Stimulated activated CD4-positive, alpha-beta T cell treated with anti-CD3 and anti-CD28 coated beads, TNF-alpha, amount 100 ng/mL, for 1 hour (primary cell): ENCODE measurements around the gene TMEM116.

Experiments used
- DNase-seq, 3 donors: peaks; one replicate each; pipeline ENCODE4 v3.0.0-alpha.2; 2020; ENCODE audit warnings: low read depth in 3 of 3, low spot score in 1 of 3

The TMEM116 gene

DNA sequence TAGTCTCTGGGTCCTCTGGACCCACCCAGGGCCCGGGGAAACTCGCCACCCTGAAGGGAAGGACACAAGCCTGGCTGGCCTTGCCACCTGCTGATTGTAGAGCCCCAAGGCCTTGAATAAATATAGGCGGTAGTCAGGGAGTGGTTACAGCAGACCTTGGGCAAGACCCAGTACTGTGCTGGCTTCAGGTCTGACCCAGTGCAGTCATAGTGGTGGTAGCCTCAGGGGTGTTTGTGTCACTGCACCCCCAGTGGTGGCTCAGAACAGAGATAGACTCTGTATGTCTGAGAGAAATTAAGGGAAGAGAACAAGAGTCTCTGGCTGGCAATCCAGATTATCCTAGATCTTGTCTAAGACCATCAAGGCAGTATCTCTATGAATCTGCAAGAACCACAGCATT is 107.5 kb downstream of the TMEM116 start:
- DNase-seq: no peak

DNA sequence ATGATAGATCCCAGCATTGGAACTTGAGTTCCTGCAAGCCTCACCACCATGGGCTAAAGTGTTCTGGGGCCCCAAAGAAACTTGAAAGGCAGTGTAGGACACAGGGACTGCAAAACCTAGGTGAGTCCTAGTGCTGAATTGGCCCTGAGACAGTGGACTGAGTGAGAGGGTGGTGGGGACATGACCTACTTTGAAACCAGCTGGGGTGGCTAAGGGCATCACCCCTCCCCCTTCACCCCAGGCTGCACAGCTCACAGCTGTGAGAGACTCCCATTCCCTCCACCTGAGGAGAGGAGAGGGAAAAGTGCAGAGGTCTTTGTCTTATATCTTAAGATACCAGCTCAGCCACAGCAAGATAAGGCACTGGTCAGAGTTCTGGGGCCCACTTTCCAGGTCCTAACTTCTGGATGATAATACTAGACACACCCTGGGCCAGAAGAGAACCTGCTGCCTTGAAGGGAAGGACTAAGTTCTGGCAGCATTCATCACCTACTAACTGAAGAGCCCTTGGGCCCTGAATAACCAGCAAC is 108.5 kb downstream of the TMEM116 start:
- DNase-seq: no peak

DNA sequence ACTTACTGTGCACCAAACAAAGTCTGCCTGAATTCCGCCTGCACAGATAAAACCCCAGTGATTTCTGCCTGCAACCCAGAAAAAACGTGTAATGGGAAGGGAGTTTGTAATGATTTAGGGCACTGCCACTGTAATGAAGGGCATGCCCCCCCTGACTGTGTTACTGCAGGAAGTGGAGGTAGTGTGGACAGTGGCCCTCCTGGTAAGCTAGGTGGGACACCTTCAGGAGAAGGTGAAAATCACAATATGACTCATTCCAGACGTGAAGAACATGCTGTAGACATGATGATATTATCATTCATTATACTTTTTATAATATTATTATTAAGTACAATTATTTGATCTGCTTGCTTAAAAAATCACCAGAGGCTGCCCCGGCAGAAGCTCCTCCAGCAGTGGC is 111.8 kb downstream of the TMEM116 start:
- DNase-seq: no peak

DNA sequence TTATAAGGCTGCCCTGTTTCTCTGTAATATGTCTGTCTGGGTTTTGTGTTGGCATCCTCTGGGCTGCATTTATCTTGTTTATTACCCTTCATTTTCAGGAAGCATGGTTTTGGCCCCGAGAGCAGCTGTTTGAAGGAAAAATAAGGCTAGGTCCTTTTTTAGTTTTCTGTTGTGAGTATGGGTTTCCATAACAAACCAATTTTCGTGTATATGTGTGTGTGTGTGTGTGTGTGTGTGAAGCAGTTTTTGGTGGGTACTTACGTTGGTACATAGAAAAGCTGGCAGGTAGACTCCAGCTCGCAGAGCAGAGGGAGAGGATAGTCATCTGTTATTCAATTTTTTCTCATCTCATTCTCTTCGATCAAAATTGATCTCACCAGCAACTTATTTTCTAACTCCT is 118.4 kb downstream of the TMEM116 start:
- no peak for DNase-seq

DNA sequence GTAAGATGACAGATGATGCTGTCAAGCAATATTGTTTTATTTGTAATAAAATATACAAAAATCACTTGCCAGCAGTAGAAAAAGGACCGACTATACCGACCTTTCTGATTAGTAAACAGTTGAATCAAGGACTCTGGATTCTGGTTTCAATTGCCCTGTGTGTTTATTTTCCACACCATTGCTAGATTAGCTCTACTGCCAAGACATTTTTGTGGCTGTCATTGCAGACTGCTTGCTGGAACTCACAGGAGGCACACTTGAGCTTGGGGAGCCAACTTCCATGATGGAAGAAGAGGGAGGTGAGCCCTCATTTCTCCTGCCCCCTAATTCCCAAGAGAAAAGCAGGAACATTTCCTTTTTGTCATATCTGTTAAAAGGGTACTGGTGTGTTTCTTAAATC is 119.7 kb downstream of the TMEM116 start:
- no peak for DNase-seq

DNA sequence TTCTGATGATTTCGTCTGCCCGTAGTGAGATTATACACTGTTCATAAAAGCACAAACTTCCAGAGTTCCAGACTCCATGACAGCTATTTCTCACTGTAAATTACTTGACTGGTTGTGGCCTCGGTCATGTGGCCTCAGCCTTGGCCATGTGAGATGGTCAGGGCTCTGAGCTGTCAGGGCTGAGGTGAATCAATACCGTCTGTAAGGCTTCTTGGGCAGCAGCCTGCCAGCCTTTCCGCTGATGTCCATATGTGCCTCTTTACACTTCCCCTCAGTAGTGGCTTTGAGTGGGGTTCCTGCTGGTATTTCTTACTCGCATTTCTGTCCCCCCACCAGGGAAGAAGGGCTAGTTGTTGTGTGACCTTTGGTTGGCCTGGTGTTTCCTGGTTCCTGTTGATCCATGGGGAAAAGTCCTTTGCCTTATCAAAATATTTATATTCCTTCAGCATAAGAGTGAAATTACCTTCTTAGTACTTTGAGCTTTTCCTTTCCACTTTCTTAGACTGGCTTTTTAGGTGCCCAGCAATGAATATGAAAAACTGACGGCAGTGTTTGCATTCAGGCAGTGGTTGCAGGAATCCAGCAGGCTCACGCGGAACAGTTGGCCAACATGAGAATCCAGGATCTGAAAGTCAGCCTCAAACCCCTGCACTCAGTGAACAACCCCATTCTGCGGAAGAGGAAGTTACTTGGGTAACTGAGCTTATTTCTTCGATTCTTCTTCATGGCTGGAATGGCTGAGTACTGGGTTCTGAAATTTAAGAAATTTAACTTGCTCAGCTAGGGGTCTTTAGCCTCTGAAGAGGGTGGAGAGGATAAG is 124.8 kb downstream of the TMEM116 start:
- DNase-seq: no peak

DNA sequence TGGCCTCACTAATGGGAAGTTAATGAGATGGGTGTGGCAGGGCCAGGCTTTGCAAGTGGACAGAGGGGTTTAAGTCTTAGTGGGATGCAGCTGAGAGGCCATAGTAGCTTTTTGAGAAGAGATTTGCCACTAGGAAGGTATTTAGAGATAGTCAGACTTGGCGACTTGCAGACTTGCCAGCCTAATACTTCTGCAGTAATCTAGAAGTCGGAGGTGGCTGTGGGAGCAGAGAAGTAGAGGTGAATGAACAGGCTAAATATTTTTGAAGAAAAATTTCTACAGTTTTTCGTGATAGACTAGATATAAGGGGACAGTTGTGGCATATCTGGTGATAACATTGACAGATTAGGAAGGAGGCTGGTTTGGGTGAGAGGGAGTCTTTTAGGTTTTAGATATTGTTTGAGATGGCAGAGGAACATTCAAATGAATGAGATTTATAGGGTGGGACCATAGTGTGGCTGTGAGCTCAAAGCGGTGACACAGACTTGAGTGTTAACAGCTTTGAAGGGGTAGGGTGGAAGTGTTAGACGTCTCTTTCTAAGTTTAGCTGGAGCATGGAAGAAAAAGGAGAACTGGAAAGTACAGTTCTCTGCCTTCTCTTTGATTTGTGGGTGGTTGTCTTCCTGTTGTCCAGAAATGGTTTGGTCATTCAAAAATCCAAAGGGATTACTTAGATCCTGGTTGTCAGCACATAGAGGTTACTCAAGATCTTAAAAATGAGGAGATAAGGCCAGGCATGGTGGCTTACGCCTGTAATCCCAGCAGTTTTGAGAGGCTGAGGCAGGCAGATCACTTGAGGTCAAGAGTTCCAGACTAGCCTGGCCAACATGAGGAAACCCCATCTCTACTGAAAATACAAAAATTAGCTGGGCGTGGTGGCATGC is 126.1 kb downstream of the TMEM116 start:
- DNase-seq: no peak

DNA sequence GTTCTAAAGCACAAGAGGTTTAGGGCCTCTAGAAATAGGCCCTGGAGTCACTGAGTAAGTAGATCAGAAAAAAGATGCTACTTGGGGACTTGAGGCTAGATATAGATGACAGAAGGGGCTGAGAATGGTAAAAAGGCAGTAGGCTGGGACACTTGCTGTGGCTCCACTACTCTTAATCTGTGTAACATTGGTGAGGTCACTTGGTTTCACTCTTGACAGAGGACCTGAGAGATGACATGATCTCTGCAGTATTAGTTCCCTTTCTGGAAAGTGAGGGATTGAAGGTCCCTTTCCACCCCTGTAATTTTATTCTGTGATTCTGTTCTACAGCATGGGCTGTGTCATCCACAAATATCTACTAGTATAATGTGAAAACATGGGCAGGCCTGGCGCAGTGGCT is 131.2 kb downstream of the TMEM116 start:
- no peak for DNase-seq
